ENCODE measurements around the gene TMCO4.

TMCO4 gene

DNA sequence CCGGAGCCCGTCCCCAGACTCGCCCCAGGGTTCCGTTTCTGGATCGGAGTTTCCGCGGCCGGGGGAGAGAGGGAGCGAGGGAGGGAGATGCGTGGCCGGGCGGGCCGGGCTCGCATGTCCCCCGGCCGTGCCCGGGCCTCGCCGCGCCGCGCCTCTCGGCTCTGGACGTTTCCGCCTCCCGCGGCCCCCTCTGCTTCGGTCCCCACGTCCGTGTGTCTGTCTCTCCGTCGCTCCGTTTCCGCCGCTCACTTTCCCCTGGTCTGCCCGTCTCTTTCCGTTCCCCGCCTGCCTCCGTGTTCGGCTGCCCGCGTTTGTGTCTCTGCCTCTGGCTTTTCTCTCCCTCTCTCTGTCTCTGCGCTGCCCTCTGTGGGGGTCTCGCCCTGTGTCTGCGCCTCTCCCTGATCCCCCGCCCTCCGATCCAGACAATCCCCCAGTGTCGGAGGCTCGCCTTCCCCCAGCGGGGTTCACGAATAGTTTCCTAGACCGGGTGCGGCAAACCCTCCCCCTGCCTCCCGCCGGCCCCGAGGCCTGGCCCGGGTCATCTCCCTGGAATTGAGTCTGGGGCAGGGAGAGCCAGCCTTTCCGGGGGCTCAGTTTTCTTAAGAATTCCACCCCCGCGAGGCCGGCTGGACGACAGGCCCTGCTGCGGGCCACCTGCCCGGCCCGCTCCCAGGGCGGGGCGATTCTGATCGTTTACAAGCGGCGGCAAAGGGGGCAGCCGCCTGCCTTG, 154.9 kb downstream of the TMCO4 start:
- Histone ChIP-seq H3K27ac (ENCODE audit: low read length) (no peak overlapping the region), H3K4me3 (ENCODE audit: low read length) (peak overlapping the region; percentile 64), H3K4me2 (ENCODE audit: low read length) (peak overlapping the region; percentile 53), H3K9me3 (ENCODE audit: insufficient read depth, low read length) (no peaks in the 10 kb centered on the region), H4K20me1 (ENCODE audit: insufficient read depth, low read length) (no peaks in the 10 kb centered on the region), H3K4me1 (ENCODE audit: low read length) (no peaks in the 10 kb centered on the region), H3K79me2 (ENCODE audit: low read length) (no peaks in the 10 kb centered on the region), H2AFZ (ENCODE audit: low read depth, low read length) (no peak overlapping the region), H3K36me3 (replicated peaks; ENCODE audit: low read depth, low read length) (no peaks in the 10 kb centered on the region), H3K27me3 (ENCODE audit: low read depth, low read length) (0 out of 2 replicates have a peak, but pooled peaks cover 3% of the 10 kb centered on the region), H3K9ac (ENCODE audit: low read length) (0 out of 2 replicates have a peak overlapping the region, but pooled peaks have one; percentile 6)
- TF ChIP-seq EZH2phosphoT487 (IDR thresholded peaks at IDR 0.05; ENCODE audit: low read depth) (no peak), CTCF (IDR thresholded peaks at IDR 0.05; ENCODE audit: low read depth, low read length) (no peak)

DNA sequence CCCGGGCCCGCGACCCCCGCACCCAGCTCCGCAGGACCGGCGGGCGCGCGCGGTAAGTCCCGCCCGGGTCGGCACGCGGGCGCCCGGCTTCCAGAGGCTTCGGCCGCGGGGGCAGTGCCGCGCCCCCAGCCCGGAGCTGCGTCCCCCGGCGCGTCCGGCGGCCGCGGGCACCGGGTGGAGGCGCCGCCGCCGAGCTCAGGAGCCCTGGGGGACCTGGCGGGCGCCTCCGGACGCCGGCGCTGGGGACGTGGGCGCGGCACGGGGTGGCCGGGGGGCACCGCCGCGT, 155.4 kb downstream of the TMCO4 start:
- Histone ChIP-seq H4K20me1 (ENCODE audit: insufficient read depth, low read length) (no peaks in the 10 kb centered on the region), H3K27me3 (ENCODE audit: low read depth, low read length) (0 out of 2 replicates have a peak, but pooled peaks cover 3% of the 10 kb centered on the region), H3K4me3 (ENCODE audit: low read length) (peak overlapping the region; percentile 64), H3K79me2 (ENCODE audit: low read length) (no peaks in the 10 kb centered on the region), H3K9me3 (ENCODE audit: insufficient read depth, low read length) (no peaks in the 10 kb centered on the region), H3K36me3 (replicated peaks; ENCODE audit: low read depth, low read length) (no peaks in the 10 kb centered on the region), H3K27ac (ENCODE audit: low read length) (no peak overlapping the region), H3K4me1 (ENCODE audit: low read length) (no peaks in the 10 kb centered on the region), H3K4me2 (ENCODE audit: low read length) (peak overlapping the region; percentile 53), H3K9ac (ENCODE audit: low read length) (no peak overlapping the region), H2AFZ (ENCODE audit: low read depth, low read length) (no peak overlapping the region)
- TF ChIP-seq EZH2phosphoT487 (IDR thresholded peaks at IDR 0.05; ENCODE audit: low read depth): no peak
- no peak for TF ChIP-seq CTCF (IDR thresholded peaks at IDR 0.05; ENCODE audit: low read depth, low read length)

DNA sequence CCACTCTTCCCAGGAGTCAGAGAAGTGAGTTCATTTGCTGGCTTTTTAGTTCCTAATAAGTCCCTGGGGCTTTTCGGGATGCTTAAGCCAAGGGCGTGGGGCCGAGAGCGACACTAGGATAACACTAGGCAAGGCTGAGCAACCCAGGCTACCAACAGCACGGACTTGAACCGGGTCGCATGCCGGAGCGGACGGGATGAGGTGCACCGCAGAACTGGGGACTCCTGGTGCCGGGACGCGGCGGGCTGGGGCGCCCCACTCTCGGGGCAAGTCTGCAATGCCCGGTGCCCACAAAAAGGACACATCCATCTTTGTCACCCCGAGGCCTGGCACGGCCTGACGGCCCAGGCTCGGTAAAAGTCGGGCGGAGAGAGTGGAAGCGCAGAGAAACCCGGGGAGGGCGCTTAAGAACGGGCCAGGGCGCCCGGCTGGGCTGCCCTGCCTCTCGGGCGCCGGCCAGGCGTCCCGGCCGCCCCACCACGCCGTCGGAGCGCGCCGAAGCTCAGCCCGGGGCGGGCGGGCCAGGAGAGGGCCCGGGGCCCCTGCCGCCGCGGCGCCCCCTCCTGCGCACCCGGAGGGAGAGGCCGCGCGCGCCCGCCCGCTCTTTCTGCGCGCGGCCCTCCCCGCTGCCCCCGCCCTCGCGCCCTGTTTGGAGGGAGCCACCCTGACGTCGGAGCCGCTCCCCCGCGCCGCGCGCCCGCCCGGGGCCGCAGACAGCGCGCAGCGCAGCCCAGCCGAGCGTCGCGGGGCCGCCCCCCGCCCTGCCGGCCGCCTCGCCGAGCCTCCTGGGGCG, 155.9 kb downstream of the TMCO4 start, which contains the start of gene NBL1:
Gene NBL1 (plus strand): TSS at position 710 of the 793 bp plus-strand sequence. CDS start 10,720 bp downstream, outside the sequence.
- Histone ChIP-seq H3K4me2 (ENCODE audit: low read length) (peak within 1 kb of the TSS; percentile 53), H2AFZ (ENCODE audit: low read depth, low read length) (no peak within 1 kb of the TSS), H3K9me3 (ENCODE audit: insufficient read depth, low read length) (no peaks in the 10 kb centered on the region), H3K27me3 (ENCODE audit: low read depth, low read length) (0 out of 2 replicates have a peak, but pooled peaks cover 3% of the 10 kb centered on the region), H3K4me1 (ENCODE audit: low read length) (no peaks in the 10 kb centered on the region), H3K79me2 (ENCODE audit: low read length) (no peaks in the 10 kb centered on the region), H3K36me3 (replicated peaks; ENCODE audit: low read depth, low read length) (no peaks in the 10 kb centered on the region), H4K20me1 (ENCODE audit: insufficient read depth, low read length) (no peaks in the 10 kb centered on the region), H3K9ac (ENCODE audit: low read length) (0 out of 2 replicates have a peak within 1 kb of the TSS, but pooled peaks have one; percentile 6), H3K27ac (ENCODE audit: low read length) (no peak within 1 kb of the TSS), H3K4me3 (ENCODE audit: low read length) (peak within 1 kb of the TSS; percentile 64)
- no peak for TF ChIP-seq CTCF (IDR thresholded peaks at IDR 0.05; ENCODE audit: low read depth, low read length)
- no peak for TF ChIP-seq EZH2phosphoT487 (IDR thresholded peaks at IDR 0.05; ENCODE audit: low read depth)

GRCh38 chr1:19643121-19643520, 156.6 kb downstream of the TMCO4 start:
- TF ChIP-seq CTCF (IDR thresholded peaks at IDR 0.05; ENCODE audit: low read depth, low read length) (no peak), EZH2phosphoT487 (IDR thresholded peaks at IDR 0.05; ENCODE audit: low read depth) (no peak)
- Histone ChIP-seq H4K20me1 (ENCODE audit: insufficient read depth, low read length) (no peaks in the 10 kb centered on the region), H2AFZ (ENCODE audit: low read depth, low read length) (no peak overlapping the region), H3K9ac (ENCODE audit: low read length) (no peak overlapping the region), H3K36me3 (replicated peaks; ENCODE audit: low read depth, low read length) (no peaks in the 10 kb centered on the region), H3K79me2 (ENCODE audit: low read length) (no peaks in the 10 kb centered on the region), H3K9me3 (ENCODE audit: insufficient read depth, low read length) (no peaks in the 10 kb centered on the region), H3K27me3 (ENCODE audit: low read depth, low read length) (0 out of 2 replicates have a peak, but pooled peaks cover 3% of the 10 kb centered on the region), H3K4me2 (ENCODE audit: low read length) (no peak overlapping the region), H3K4me3 (ENCODE audit: low read length) (no peak overlapping the region), H3K4me1 (ENCODE audit: low read length) (no peaks in the 10 kb centered on the region), H3K27ac (ENCODE audit: low read length) (no peak overlapping the region)
